Stomach (tissue), 4 donors: ENCODE results near the gene GRAMD2B.

Experiments
- EP300 ChIP-seq: sonication (generic); formaldehyde crosslinking; IDR thresholded peaks from one replicate; pipeline ENCODE4 v1.6.1; 2017; ENCODE audit warnings: antibody characterized with exemption
- POLR2A ChIP-seq, 4 donors: fragments of 450-650 bp; IDR thresholded peaks; one replicate each; pipeline ENCODE4 v1.6.1; 2016; ENCODE audit warnings: antibody characterized with exemption in 4 of 4, control low read depth in 2 of 4, mild to moderate bottlenecking in 1 of 4, moderate library complexity in 1 of 4
- TF ChIP-seq, protein P1 (sequence below), 7 experiments: fragments of 450-650 bp in 4 of 7; fragments of 200-600 bp in 3 of 7; sonication (generic) in 3 of 7; IDR thresholded peaks; one replicate each; pipeline ENCODE4 v1.5.1; 2016 to 2019; ENCODE audit warnings: antibody characterized with exemption in 7 of 7, control low read depth in 2 of 7, mild to moderate bottlenecking in 1 of 7

DNA sequence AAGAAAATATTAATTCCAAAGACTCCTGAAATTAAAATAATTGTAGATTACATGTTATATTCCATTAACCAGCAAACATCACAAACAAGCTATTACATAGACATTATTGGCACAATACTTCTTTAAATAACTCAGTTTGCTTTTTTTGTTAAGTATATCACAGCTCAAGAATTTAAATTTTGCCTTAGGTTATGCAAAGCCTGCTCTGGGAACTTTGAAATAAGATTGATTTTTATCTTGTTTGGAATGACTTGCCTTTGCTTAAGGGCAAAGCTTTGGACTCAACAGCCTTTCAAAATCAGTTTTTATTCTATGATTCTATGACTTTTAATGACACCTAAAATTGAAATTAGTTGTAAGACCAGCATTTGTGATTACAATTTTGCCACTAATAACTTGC lies 93.6 kb downstream of the GRAMD2B start:
- TF ChIP-seq, protein P1, sequence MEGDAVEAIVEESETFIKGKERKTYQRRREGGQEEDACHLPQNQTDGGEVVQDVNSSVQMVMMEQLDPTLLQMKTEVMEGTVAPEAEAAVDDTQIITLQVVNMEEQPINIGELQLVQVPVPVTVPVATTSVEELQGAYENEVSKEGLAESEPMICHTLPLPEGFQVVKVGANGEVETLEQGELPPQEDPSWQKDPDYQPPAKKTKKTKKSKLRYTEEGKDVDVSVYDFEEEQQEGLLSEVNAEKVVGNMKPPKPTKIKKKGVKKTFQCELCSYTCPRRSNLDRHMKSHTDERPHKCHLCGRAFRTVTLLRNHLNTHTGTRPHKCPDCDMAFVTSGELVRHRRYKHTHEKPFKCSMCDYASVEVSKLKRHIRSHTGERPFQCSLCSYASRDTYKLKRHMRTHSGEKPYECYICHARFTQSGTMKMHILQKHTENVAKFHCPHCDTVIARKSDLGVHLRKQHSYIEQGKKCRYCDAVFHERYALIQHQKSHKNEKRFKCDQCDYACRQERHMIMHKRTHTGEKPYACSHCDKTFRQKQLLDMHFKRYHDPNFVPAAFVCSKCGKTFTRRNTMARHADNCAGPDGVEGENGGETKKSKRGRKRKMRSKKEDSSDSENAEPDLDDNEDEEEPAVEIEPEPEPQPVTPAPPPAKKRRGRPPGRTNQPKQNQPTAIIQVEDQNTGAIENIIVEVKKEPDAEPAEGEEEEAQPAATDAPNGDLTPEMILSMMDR (IDR thresholded peaks at IDR 0.05) = no peak
- TF ChIP-seq EP300 (no peak), POLR2A (IDR thresholded peaks at IDR 0.05) (no peak)
